H9 (cell line): ENCODE results near the gene PDIA6. TPM values are rescaled to one million over a fixed set of nuclear protein-coding genes. Genes with fewer than 3 reads are reported as not detected.

Source experiments
- DNase-seq: peaks from one replicate; pipeline ENCODE4 v3.0.0-alpha.2; 2017
- H2AFZ ChIP-seq: one replicate; pipeline ENCODE4 v1.6.1; 2013; ENCODE audit warnings: mild to moderate bottlenecking, low read length, control low read depth, moderate library complexity
- H2AK5ac ChIP-seq: 2 replicates; pipeline ENCODE4 v1.6.1; 2013; ENCODE audit warnings: low read length, control low read depth, mixed read lengths; ENCODE audit not compliant: insufficient read length
- H2BK120ac ChIP-seq: one replicate; pipeline ENCODE4 v1.6.1; 2013; ENCODE audit warnings: low read depth, mild to moderate bottlenecking, low read length, control low read depth, inconsistent platforms; ENCODE audit not compliant: poor library complexity, severe bottlenecking
- H2BK12ac ChIP-seq: 2 replicates; pipeline ENCODE4 v1.6.1; 2013; ENCODE audit warnings: low read length, control low read depth, mixed read lengths, low read depth; ENCODE audit not compliant: insufficient read length
- H2BK15ac ChIP-seq: 2 replicates; pipeline ENCODE4 v1.6.1; 2013; ENCODE audit warnings: low read depth, low read length, control low read depth
- H2BK20ac ChIP-seq: one replicate; pipeline ENCODE4 v1.6.1; 2013; ENCODE audit warnings: low read depth, mild to moderate bottlenecking, low read length, control low read depth, inconsistent platforms; ENCODE audit not compliant: poor library complexity, severe bottlenecking
- H2BK5ac ChIP-seq: 2 replicates; pipeline ENCODE4 v1.6.1; 2013; ENCODE audit warnings: low read length, control low read depth, mixed read lengths; ENCODE audit not compliant: insufficient read length
- H3K14ac ChIP-seq: 2 replicates; pipeline ENCODE4 v1.6.1; 2013; ENCODE audit warnings: low read length, control low read depth; ENCODE audit not compliant: insufficient read depth
- H3K18ac ChIP-seq: 2 replicates; pipeline ENCODE4 v1.6.1; 2013; ENCODE audit warnings: low read depth, mild to moderate bottlenecking, mixed read lengths, low read length, control low read depth; ENCODE audit not compliant: insufficient read length
- H3K23ac ChIP-seq: 2 replicates; pipeline ENCODE4 v1.6.1; 2013; ENCODE audit warnings: low read length, control low read depth, mixed read lengths, low read depth; ENCODE audit not compliant: insufficient read length
- H3K23me2 ChIP-seq: 2 replicates; pipeline ENCODE4 v1.6.1; 2013; ENCODE audit warnings: low read depth, mild to moderate bottlenecking, mixed read lengths, low read length, control low read depth; ENCODE audit not compliant: insufficient read length, poor library complexity, severe bottlenecking
- H3K27ac ChIP-seq: 2 replicates; pipeline ENCODE4 v1.5.1; 2013; ENCODE audit warnings: low read length, control low read depth, mixed read lengths, low read depth; ENCODE audit not compliant: insufficient read length
- H3K27me3 ChIP-seq: 2 replicates; pipeline ENCODE4 v1.6.1; 2013; ENCODE audit warnings: low read length, control low read depth, inconsistent platforms; ENCODE audit not compliant: insufficient read depth
- H3K4ac ChIP-seq: 2 replicates; pipeline ENCODE4 v1.6.1; 2013; ENCODE audit warnings: low read depth, mild to moderate bottlenecking, control low read depth, inconsistent platforms, low read length, moderate library complexity
- H3K4me1 ChIP-seq: 2 replicates; pipeline ENCODE4 v1.6.1; 2013; ENCODE audit warnings: low read length, control low read depth, inconsistent platforms; ENCODE audit not compliant: insufficient read depth
- H3K4me2 ChIP-seq: 2 replicates; pipeline ENCODE4 v1.6.1; 2013; ENCODE audit warnings: low read length, control low read depth, mixed read lengths; ENCODE audit not compliant: insufficient read length, insufficient read depth
- H3K56ac ChIP-seq: 2 replicates; pipeline ENCODE4 v1.6.1; 2013; ENCODE audit warnings: low read depth, mild to moderate bottlenecking, mixed read lengths, low read length, control low read depth; ENCODE audit not compliant: insufficient read length
- H3K79me1 ChIP-seq: 2 replicates; pipeline ENCODE4 v1.6.1; 2013; ENCODE audit warnings: low read depth, mild to moderate bottlenecking, moderate library complexity, low read length, control low read depth, inconsistent platforms; ENCODE audit not compliant: insufficient read depth, poor library complexity, severe bottlenecking
- H3K79me2 ChIP-seq: 2 replicates; pipeline ENCODE4 v1.6.1; 2013; ENCODE audit warnings: low read length, control low read depth, inconsistent platforms; ENCODE audit not compliant: insufficient read depth
- H3K9ac ChIP-seq: 2 replicates; pipeline ENCODE4 v1.6.1; 2013; ENCODE audit warnings: low read length, control low read depth, mixed read lengths; ENCODE audit not compliant: insufficient read length; ENCODE audit errors: extremely low read depth
- H3K9me3 ChIP-seq: one replicate; pipeline ENCODE4 v1.6.1; 2013; ENCODE audit warnings: low read depth, low read length, inconsistent platforms; ENCODE audit not compliant: control insufficient read depth
- H3T11ph ChIP-seq: one replicate; pipeline ENCODE4 v1.6.1; 2013; ENCODE audit warnings: mild to moderate bottlenecking, low read length, control low read depth, inconsistent platforms
- H4K20me1 ChIP-seq: one replicate; pipeline ENCODE4 v1.6.1; 2013; ENCODE audit not compliant: control insufficient read depth, insufficient read length, insufficient read depth
- H4K5ac ChIP-seq: 2 replicates; pipeline ENCODE4 v1.6.1; 2013; ENCODE audit warnings: low read depth, mild to moderate bottlenecking, mixed read lengths, low read length, control low read depth; ENCODE audit not compliant: insufficient read length
- H4K8ac ChIP-seq: replicated peaks from 2 replicates; pipeline ENCODE4 v1.6.1; 2013; ENCODE audit warnings: low read length, control low read depth, mixed read lengths, low read depth; ENCODE audit not compliant: insufficient read length
- H4K91ac ChIP-seq: 2 replicates; pipeline ENCODE4 v1.6.1; 2013; ENCODE audit warnings: low read depth, mild to moderate bottlenecking, moderate library complexity, mixed read lengths, low read length, control low read depth; ENCODE audit not compliant: insufficient read length
- H3K27ac Mint-ChIP-seq, 3 experiments: 2 replicates in 2 of 3; 3 replicates in 1 of 3; pipeline ENCODE4 v1.8.0; 2020 to 2021; ENCODE audit warnings: mixed read lengths in 3 of 3, mild to moderate bottlenecking in 1 of 3, moderate library complexity in 1 of 3
- H3K27me3 Mint-ChIP-seq: 2 replicates; pipeline ENCODE4 v1.8.0; 2021; ENCODE audit warnings: low read depth, mild to moderate bottlenecking, moderate library complexity, mixed read lengths
- H3K36me3 Mint-ChIP-seq, 3 experiments: 2 replicates in 2 of 3; 3 replicates in 1 of 3; pipeline ENCODE4 v1.8.0; 2020 to 2021; ENCODE audit warnings: low read depth in 3 of 3, mixed read lengths in 3 of 3; ENCODE audit not compliant: insufficient read depth in 1 of 3
- H3K4me1 Mint-ChIP-seq, 2 experiments: 2 replicates each; pipeline ENCODE4 v1.8.0; 2020; ENCODE audit warnings: mixed read lengths in 2 of 2
- H3K4me3 Mint-ChIP-seq, 2 experiments: 2 replicates in 1 of 2; 3 replicates in 1 of 2; pipeline ENCODE4 v1.8.0; 2020 to 2021; ENCODE audit warnings: mild to moderate bottlenecking in 2 of 2, mixed read lengths in 2 of 2, moderate library complexity in 1 of 2
- H3K9me3 Mint-ChIP-seq, 2 experiments: 2 replicates in 1 of 2; 3 replicates in 1 of 2; pipeline ENCODE4 v1.8.0; 2020; ENCODE audit warnings: mild to moderate bottlenecking in 2 of 2, mixed read lengths in 2 of 2, moderate library complexity in 1 of 2
- CTCF ChIP-seq: fragments of 200-600 bp; sonication (generic); conservative IDR thresholded peaks from 3 replicates; pipeline ENCODE4 v1.8.0; 2021; ENCODE audit warnings: antibody characterized with exemption, mild to moderate bottlenecking
- WGBS: extraction: QIAGEN DNeasy Blood & Tissue Kit; methylation state at CpG from one replicate; pipeline ENCODE4 v1.1.7; 2013; ENCODE audit warnings: missing lambda C conversion rate, low lambda C conversion rate, mixed read lengths; ENCODE audit not compliant: insufficient read length; ENCODE audit errors: extremely low coverage; 5-methylcytosine and 5-hydroxymethylcytosine counted together
- total RNA-seq: library from RNA; stranded (reverse); gene quantifications from 2 replicates; pipeline ENCODE4 v1.2.1, GENCODE V29; 2021

Gene PDIA6
- total RNA-seq, 1 experiment from 2014 or later = 301 TPM

GRCh38 chr2:10778724-10779115 is 33.9 kb downstream of the PDIA6 start:
- Histone ChIP-seq H3K4me2 (no peak overlapping the region), H2BK20ac (no peak overlapping the region), H2BK120ac (no peak overlapping the region), H3K56ac (no peak overlapping the region), H3K27ac (no peak overlapping the region), H3K79me1 (no peaks in the 10 kb centered on the region), H2BK5ac (no peak overlapping the region), H3K9ac (no peak overlapping the region), H3K23ac (no peak overlapping the region), H4K5ac (no peak overlapping the region), H3K27me3 (no peaks in the 10 kb centered on the region), H3K9me3 (no peaks in the 10 kb centered on the region), H2AFZ (no peak overlapping the region), H3K4me1 (no peaks in the 10 kb centered on the region), H2AK5ac (no peak overlapping the region), H3K4ac (no peak overlapping the region), H2BK15ac (no peak overlapping the region), H3T11ph (no peak overlapping the region), H4K20me1 (no peaks in the 10 kb centered on the region), H2BK12ac (no peak overlapping the region), H3K14ac (no peak overlapping the region), H3K18ac (no peak overlapping the region), H3K23me2 (no peaks in the 10 kb centered on the region), H4K91ac (no peak overlapping the region), H4K8ac (no peak overlapping the region), H3K79me2 (no peaks in the 10 kb centered on the region)
- no CpG with 5 or more reads among the region's 12 CpGs for WGBS
- peak overlapping the region; percentile 49 to 74 (median 62); a peak in 2 of 7 replicates for H3K27ac Mint-ChIP-seq
- H3K4me3 Mint-ChIP-seq = no peak overlapping the region
- H3K9me3 Mint-ChIP-seq = no peaks in the 10 kb centered on the region
- H3K36me3 Mint-ChIP-seq = peaks cover 22 to 39% (median 35%) of the 10 kb centered on the region in 3 experiments; a peak in 6 of 7 replicates
- no peak for DNase-seq
- TF ChIP-seq CTCF = no peak
- H3K27me3 Mint-ChIP-seq = no peaks in the 10 kb centered on the region
- H3K4me1 Mint-ChIP-seq = peaks cover 4 to 11% of the 10 kb centered on the region in 2 experiments; a peak in 3 of 4 replicates
